ENCODE measurements around the gene ARID4B.

Gene ARID4B

GRCh38 chr1:235327559-235328270 is at the start of gene ARID4B:
TSS of gene ARID4B (minus strand) at chr1:235328179. CDS start at chr1:235326919, 1,260 bp downstream.
- no peak within 1 kb of the TSS for H2AFZ ChIP-seq (ENCODE audit: low read length)
- no peaks in the 10 kb centered on the region for H3K9me2 ChIP-seq (ENCODE audit: low read depth, low read length)
- peak within 1 kb of the TSS; percentile 93 for H3K27ac ChIP-seq (ENCODE audit: low read depth, low read length, poor library complexity, severe bottlenecking)
- peaks cover 54% of the 10 kb centered on the region for H3K4me1 ChIP-seq (ENCODE audit: insufficient read depth, low read length, severe bottlenecking)
- H3K9ac ChIP-seq (ENCODE audit: low read length): peak within 1 kb of the TSS; percentile 91
- H4K20me1 ChIP-seq (ENCODE audit: insufficient read depth, low read length): no peaks in the 10 kb centered on the region
- no peak for TF ChIP-seq CTCF (IDR thresholded peaks at IDR 0.05; ENCODE audit: low read length)
- no peak for TF ChIP-seq EZH2 (IDR thresholded peaks at IDR 0.05; ENCODE audit: borderline replicate concordance, low read length)
- no peaks in the 10 kb centered on the region for H3K27me3 ChIP-seq (ENCODE audit: insufficient read depth, low read length)
- peaks cover 81% of the 10 kb centered on the region for H3K79me2 ChIP-seq (ENCODE audit: insufficient read depth, low read length)
- no peaks in the 10 kb centered on the region for H3K9me3 ChIP-seq (ENCODE audit: low read length)
- peak within 1 kb of the TSS; percentile 84 for H3K4me2 ChIP-seq (ENCODE audit: low read length)
- H3K36me3 ChIP-seq (ENCODE audit: insufficient read depth, low read length): peaks cover 13% of the 10 kb centered on the region; the same call in 1 of the 2 replicates
- H3K4me3 ChIP-seq (ENCODE audit: low read depth, low read length, poor library complexity, severe bottlenecking): peak within 1 kb of the TSS; percentile 79
- H3F3A ChIP-seq (ENCODE audit: insufficient read depth, low read length): no peaks in the 10 kb centered on the region

GRCh38 chr1:235375919-235376605 is 48.1 kb upstream of the ARID4B start:
- H3K79me2 ChIP-seq (ENCODE audit: insufficient read depth, low read length): peaks cover 22% of the 10 kb centered on the region
- peaks cover 18% of the 10 kb centered on the region for H3K36me3 ChIP-seq (ENCODE audit: insufficient read depth, low read length)
- H3K9ac ChIP-seq (ENCODE audit: low read length): no peak overlapping the region

GRCh38 chr1:235369802-235370201 is 41.8 kb upstream of the ARID4B start:
- no peaks in the 10 kb centered on the region for H3K27me3 ChIP-seq (ENCODE audit: insufficient read depth, low read length)
- H3K79me2 ChIP-seq (ENCODE audit: insufficient read depth, low read length): peaks cover 27% of the 10 kb centered on the region

More at GRCh38 chr1:235375919-235376605, 48.1 kb upstream of the ARID4B start:
- no peaks in the 10 kb centered on the region for H3K9me3 ChIP-seq (ENCODE audit: low read length)
- H3K27me3 ChIP-seq (ENCODE audit: insufficient read depth, low read length): no peaks in the 10 kb centered on the region
- H2AFZ ChIP-seq (ENCODE audit: low read length): no peak overlapping the region
- TF ChIP-seq CTCF (IDR thresholded peaks at IDR 0.05; ENCODE audit: low read length) (no peak), EZH2 (IDR thresholded peaks at IDR 0.05; ENCODE audit: borderline replicate concordance, low read length) (no peak)
- H3K4me2 ChIP-seq (ENCODE audit: low read length): no peak overlapping the region
- no peaks in the 10 kb centered on the region for H3K9me2 ChIP-seq (ENCODE audit: low read depth, low read length)
- H3K4me1 ChIP-seq (ENCODE audit: insufficient read depth, low read length, severe bottlenecking): no peaks in the 10 kb centered on the region
- H3F3A ChIP-seq (ENCODE audit: insufficient read depth, low read length): no peaks in the 10 kb centered on the region
- no peak overlapping the region for H3K27ac ChIP-seq (ENCODE audit: low read depth, low read length, poor library complexity, severe bottlenecking)
- no peaks in the 10 kb centered on the region for H4K20me1 ChIP-seq (ENCODE audit: insufficient read depth, low read length)
- no peak overlapping the region for H3K4me3 ChIP-seq (ENCODE audit: low read depth, low read length, poor library complexity, severe bottlenecking)

More at GRCh38 chr1:235369802-235370201, 41.8 kb upstream of the ARID4B start:
- H3K27ac ChIP-seq (ENCODE audit: low read depth, low read length, poor library complexity, severe bottlenecking): no peak overlapping the region
- H3F3A ChIP-seq (ENCODE audit: insufficient read depth, low read length): no peaks in the 10 kb centered on the region
- H3K9me2 ChIP-seq (ENCODE audit: low read depth, low read length): no peaks in the 10 kb centered on the region
- H2AFZ ChIP-seq (ENCODE audit: low read length): no peak overlapping the region
- H3K4me2 ChIP-seq (ENCODE audit: low read length): no peak overlapping the region
- no peaks in the 10 kb centered on the region for H4K20me1 ChIP-seq (ENCODE audit: insufficient read depth, low read length)
- peaks cover 19% of the 10 kb centered on the region for H3K4me1 ChIP-seq (ENCODE audit: insufficient read depth, low read length, severe bottlenecking)
- no peaks in the 10 kb centered on the region for H3K36me3 ChIP-seq (ENCODE audit: insufficient read depth, low read length)
- no peak overlapping the region for H3K9ac ChIP-seq (ENCODE audit: low read length)
- H3K9me3 ChIP-seq (ENCODE audit: low read length): no peaks in the 10 kb centered on the region
- TF ChIP-seq EZH2 (IDR thresholded peaks at IDR 0.05; ENCODE audit: borderline replicate concordance, low read length) (no peak), CTCF (IDR thresholded peaks at IDR 0.05; ENCODE audit: low read length) (no peak)
- H3K4me3 ChIP-seq (ENCODE audit: low read depth, low read length, poor library complexity, severe bottlenecking): no peak overlapping the region
